HL-60 (cell line): ENCODE measurements around the gene EBF3.

Experiments
- GABPA ChIP-seq: IDR thresholded peaks from 2 replicates; pipeline ENCODE4 v1.6.1; 2012; ENCODE audit warnings: low read depth
- POLR2AphosphoS5 ChIP-seq: IDR thresholded peaks from 2 replicates; pipeline ENCODE4 v1.6.1; 2012; ENCODE audit warnings: low read depth
- TF ChIP-seq, protein P1 (sequence below): IDR thresholded peaks from one replicate; pipeline ENCODE4 v1.5.1; 2011; ENCODE audit warnings: low read length, control low read depth, inconsistent platforms; ENCODE audit not compliant: insufficient read depth
- TF ChIP-seq, protein P2 (sequence below): IDR thresholded peaks from 2 replicates; pipeline ENCODE4 v1.6.1; 2012; ENCODE audit warnings: low read depth; ENCODE audit not compliant: insufficient replicate concordance

DNA sequence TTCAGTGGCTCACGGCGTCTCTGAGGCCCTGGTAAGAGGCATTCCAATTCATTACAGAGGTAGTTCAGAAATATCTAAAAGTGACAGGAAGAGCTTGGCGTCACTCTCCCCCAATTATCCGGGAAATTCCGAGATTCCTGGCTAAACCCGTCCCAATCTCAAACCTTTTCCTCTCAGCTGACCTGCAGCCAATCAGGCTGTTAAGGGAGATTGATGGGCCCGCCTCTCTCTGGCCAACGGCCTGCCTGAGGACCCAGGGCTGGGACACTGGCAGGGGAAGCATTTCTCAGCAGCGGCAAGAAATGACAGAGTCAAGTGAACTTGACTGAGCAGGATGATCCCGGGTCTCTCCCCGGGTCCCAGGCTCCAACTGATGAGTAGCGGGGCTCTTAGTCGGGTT, 72.3 kb downstream of the EBF3 start:
- TF ChIP-seq, protein P1, sequence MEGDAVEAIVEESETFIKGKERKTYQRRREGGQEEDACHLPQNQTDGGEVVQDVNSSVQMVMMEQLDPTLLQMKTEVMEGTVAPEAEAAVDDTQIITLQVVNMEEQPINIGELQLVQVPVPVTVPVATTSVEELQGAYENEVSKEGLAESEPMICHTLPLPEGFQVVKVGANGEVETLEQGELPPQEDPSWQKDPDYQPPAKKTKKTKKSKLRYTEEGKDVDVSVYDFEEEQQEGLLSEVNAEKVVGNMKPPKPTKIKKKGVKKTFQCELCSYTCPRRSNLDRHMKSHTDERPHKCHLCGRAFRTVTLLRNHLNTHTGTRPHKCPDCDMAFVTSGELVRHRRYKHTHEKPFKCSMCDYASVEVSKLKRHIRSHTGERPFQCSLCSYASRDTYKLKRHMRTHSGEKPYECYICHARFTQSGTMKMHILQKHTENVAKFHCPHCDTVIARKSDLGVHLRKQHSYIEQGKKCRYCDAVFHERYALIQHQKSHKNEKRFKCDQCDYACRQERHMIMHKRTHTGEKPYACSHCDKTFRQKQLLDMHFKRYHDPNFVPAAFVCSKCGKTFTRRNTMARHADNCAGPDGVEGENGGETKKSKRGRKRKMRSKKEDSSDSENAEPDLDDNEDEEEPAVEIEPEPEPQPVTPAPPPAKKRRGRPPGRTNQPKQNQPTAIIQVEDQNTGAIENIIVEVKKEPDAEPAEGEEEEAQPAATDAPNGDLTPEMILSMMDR: no peak
- TF ChIP-seq POLR2AphosphoS5 (no peak), GABPA (no peak)
- TF ChIP-seq, protein P2, sequence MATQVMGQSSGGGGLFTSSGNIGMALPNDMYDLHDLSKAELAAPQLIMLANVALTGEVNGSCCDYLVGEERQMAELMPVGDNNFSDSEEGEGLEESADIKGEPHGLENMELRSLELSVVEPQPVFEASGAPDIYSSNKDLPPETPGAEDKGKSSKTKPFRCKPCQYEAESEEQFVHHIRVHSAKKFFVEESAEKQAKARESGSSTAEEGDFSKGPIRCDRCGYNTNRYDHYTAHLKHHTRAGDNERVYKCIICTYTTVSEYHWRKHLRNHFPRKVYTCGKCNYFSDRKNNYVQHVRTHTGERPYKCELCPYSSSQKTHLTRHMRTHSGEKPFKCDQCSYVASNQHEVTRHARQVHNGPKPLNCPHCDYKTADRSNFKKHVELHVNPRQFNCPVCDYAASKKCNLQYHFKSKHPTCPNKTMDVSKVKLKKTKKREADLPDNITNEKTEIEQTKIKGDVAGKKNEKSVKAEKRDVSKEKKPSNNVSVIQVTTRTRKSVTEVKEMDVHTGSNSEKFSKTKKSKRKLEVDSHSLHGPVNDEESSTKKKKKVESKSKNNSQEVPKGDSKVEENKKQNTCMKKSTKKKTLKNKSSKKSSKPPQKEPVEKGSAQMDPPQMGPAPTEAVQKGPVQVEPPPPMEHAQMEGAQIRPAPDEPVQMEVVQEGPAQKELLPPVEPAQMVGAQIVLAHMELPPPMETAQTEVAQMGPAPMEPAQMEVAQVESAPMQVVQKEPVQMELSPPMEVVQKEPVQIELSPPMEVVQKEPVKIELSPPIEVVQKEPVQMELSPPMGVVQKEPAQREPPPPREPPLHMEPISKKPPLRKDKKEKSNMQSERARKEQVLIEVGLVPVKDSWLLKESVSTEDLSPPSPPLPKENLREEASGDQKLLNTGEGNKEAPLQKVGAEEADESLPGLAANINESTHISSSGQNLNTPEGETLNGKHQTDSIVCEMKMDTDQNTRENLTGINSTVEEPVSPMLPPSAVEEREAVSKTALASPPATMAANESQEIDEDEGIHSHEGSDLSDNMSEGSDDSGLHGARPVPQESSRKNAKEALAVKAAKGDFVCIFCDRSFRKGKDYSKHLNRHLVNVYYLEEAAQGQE: no peak
